Ectodermal cell (in vitro differentiated cells): ENCODE results near the gene PARPBP.
"Not testable (repeated sequence)": the region's sequence is repeated elsewhere in the genome, so short reads cannot be mapped to it uniquely, and the experiment has no call there.

Source experiments
- H3K27ac ChIP-seq: 2 replicates; pipeline ENCODE4 v1.7.0; 2013; ENCODE audit warnings: mild to moderate bottlenecking, low read depth, low read length; ENCODE audit not compliant: insufficient read depth, poor library complexity, severe bottlenecking
- H3K27me3 ChIP-seq: 2 replicates; pipeline ENCODE4 v1.7.0; 2013; ENCODE audit warnings: mild to moderate bottlenecking, low read length; ENCODE audit not compliant: insufficient read depth, control insufficient read depth, poor library complexity, severe bottlenecking
- H3K36me3 ChIP-seq: one replicate; pipeline ENCODE4 v1.7.0; 2013; ENCODE audit warnings: low read length; ENCODE audit not compliant: control insufficient read depth, insufficient read depth
- H3K4me1 ChIP-seq: one replicate; pipeline ENCODE4 v1.7.0; 2013; ENCODE audit warnings: low read length; ENCODE audit not compliant: control insufficient read depth, insufficient read depth
- H3K4me3 ChIP-seq: 2 replicates; pipeline ENCODE4 v1.7.0; 2013; ENCODE audit warnings: low read depth, low read length, control low read depth; ENCODE audit not compliant: insufficient read depth
- H3K9me3 ChIP-seq: 2 replicates; pipeline ENCODE4 v1.7.0; 2013; ENCODE audit warnings: mild to moderate bottlenecking, low read length, moderate library complexity; ENCODE audit not compliant: control insufficient read depth
- WGBS, 2 experiments: methylation state at CpG; one replicate each; pipeline ENCODE4 v1.1.7; 2013; ENCODE audit warnings: missing lambda C conversion rate in 2 of 2; 5-methylcytosine and 5-hydroxymethylcytosine counted together

The PARPBP gene

DNA sequence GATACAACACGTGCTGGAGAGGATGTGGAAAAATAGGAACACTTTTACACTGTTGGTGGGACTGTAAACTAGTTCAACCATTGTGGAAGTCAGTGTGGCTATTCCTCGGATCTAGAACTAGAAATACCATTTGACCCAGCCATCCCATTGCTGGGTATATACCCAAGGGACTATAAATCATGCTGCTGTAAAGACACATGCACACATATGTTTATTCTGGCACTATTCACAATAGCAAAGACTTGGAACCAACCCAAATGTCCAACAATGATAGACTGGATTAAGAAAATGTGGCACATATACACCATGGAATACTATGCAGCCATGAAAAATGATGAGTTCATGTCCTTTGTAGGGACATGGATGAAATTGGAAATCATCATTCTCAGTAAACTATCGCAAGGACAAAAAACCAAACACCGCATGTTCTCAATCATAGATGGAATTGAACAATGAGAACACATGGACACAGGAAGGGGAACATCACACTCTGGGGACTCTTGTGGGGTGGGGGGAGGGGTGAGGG is 27.1 kb downstream of the PARPBP start:
- H3K9me3 ChIP-seq, H3K27me3 ChIP-seq, H3K4me1 ChIP-seq, H3K4me3 ChIP-seq, H3K27ac ChIP-seq, H3K36me3 ChIP-seq: not testable (repeated sequence)
- WGBS, 2 experiments = 96 to 98% methylated on average over 4 of the region's 4 CpGs

- not testable (repeated sequence) for H3K4me3 ChIP-seq, H3K27ac ChIP-seq
- 94 to 97% methylated on average over 3 of the region's 3 CpGs for WGBS, 2 experiments
These were observed 35.2 kb downstream of the PARPBP start for GRCh38 chr12:102155206-102155605.

GRCh38 chr12:102163383-102163782 is 43.4 kb downstream of the PARPBP start:
- Histone ChIP-seq H3K9me3 (no peaks in the 10 kb centered on the region), H3K4me3 (no peak overlapping the region), H3K27ac (no peak overlapping the region), H3K36me3 (no peaks in the 10 kb centered on the region), H3K27me3 (no peaks in the 10 kb centered on the region), H3K4me1 (no peaks in the 10 kb centered on the region)
- WGBS, 2 experiments = 80 to 100% methylated on average over 1 of the region's 1 CpG

More at GRCh38 chr12:102155206-102155605, 35.2 kb downstream of the PARPBP start:
- H3K9me3 ChIP-seq, H3K4me1 ChIP-seq, H3K36me3 ChIP-seq, H3K27me3 ChIP-seq: not testable (repeated sequence)

- Histone ChIP-seq H3K9me3 (no peaks in the 10 kb centered on the region), H3K27me3 (no peaks in the 10 kb centered on the region), H3K4me1 (no peaks in the 10 kb centered on the region), H3K4me3 (no peak overlapping the region), H3K36me3 (no peaks in the 10 kb centered on the region), H3K27ac (no peak overlapping the region)
These were observed 48.0 kb downstream of the PARPBP start for GRCh38 chr12:102167821-102168604.

DNA sequence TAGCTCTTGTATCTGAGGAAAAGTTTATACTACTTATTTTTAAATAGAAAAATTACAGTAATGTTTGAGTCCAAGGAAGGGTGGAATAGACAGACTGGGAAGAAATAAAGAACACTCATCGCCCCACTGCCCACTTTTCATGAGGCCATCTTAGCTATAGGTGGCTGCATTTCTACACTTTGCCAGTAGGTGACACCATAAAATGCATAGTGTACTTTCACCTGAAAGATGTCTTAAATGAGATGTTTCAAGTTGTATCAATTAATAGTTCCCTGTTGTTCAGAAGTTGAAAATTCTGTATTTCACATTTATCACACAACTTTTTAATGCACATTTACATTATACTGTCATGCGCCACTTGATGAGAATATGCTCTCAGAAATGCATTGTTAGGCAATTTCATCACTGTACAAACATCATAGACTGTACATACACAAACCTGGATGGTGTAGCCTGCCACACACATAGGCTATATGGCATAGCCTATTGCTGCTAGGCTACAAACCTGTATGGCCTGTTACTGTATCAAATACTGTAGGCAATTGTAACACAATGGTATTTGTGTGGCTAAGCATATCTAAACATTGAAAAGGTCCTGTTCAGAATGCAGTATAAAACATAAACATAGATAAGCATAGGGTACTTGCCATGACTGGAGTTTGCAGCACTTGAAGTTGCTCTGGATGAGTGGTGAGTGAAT is 50.1 kb downstream of the PARPBP start:
- no peaks in the 10 kb centered on the region for H3K9me3 ChIP-seq
- 96% methylated on average over 2 of the region's 2 CpGs for WGBS, 2 experiments
- H3K4me1 ChIP-seq = no peaks in the 10 kb centered on the region
- H3K36me3 ChIP-seq = no peaks in the 10 kb centered on the region
- no peaks in the 10 kb centered on the region for H3K27me3 ChIP-seq
- H3K27ac ChIP-seq = no peak overlapping the region
- H3K4me3 ChIP-seq = no peak overlapping the region

DNA sequence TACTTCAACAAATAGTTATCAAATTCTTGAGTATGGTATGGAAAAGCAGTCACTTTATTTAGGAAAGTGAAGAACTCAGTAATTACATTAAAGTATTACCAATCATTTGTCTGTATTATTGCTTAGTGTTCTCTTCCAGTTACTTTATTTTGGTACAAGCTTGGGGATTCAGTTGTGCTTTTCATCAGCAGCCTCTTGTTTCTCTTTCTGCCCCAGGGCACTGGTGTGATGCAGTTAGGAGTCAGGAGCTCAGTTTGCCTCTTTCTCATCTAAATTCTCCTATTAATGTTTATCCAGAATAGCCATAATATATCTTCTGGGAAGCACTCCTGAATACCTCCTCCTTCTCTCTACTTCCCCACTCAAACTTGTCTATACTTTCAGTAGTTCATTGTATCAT is 52.0 kb downstream of the PARPBP start:
- H3K27me3 ChIP-seq = no peaks in the 10 kb centered on the region
- no peaks in the 10 kb centered on the region for H3K4me1 ChIP-seq
- no peaks in the 10 kb centered on the region for H3K9me3 ChIP-seq
- H3K36me3 ChIP-seq = no peaks in the 10 kb centered on the region
- no peak overlapping the region for H3K27ac ChIP-seq
- H3K4me3 ChIP-seq = no peak overlapping the region

DNA sequence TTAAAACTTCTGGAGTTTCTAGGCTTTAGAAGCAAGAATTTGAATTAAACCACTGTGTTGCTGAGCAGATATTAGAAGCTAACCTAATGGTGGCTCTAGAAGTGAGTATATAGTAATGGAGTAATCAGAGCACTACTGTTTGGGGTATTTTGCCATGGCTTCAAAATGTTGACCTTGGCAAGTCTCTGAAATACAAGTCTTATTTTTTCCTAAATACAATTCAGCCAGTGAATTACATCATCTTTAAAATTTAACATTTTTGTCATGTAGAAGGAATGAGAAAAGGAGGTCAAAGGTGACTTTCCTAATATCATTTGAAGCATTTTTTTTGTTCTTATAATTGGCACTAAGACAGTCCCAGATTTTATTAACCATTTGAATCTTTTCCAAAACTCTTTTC is 52.5 kb downstream of the PARPBP start:
- H3K4me1 ChIP-seq = no peaks in the 10 kb centered on the region
- H3K27me3 ChIP-seq = no peaks in the 10 kb centered on the region
- H3K9me3 ChIP-seq = no peaks in the 10 kb centered on the region
- H3K27ac ChIP-seq = no peak overlapping the region
- H3K36me3 ChIP-seq = no peaks in the 10 kb centered on the region
- no peak overlapping the region for H3K4me3 ChIP-seq

DNA sequence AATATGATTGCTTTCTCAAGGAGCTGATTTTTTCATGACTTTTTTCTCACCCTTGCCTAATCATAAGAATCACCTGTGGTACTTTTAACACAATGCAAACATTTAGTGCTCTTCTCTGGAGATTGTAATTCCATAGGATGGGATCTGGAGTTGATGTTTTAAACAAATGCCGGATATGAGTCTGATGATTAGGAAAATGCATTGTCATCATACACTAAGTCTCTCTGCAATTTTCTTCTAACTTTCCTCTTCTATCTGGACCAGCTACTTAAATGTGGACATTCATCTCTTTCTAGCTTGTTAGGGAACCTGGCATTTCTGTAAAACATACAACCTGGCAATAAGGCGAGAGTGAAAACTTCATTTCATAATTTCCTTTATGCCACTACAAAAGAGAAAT is 54.1 kb downstream of the PARPBP start:
- WGBS, 2 experiments = 84 to 97% methylated on average over 2 of the region's 2 CpGs
- Histone ChIP-seq H3K36me3 (no peaks in the 10 kb centered on the region), H3K9me3 (no peaks in the 10 kb centered on the region), H3K4me1 (no peaks in the 10 kb centered on the region), H3K27me3 (no peaks in the 10 kb centered on the region), H3K27ac (no peak overlapping the region), H3K4me3 (no peak overlapping the region)

- WGBS, 2 experiments = 80 to 89% methylated on average over 1 to 2 of the region's 2 CpGs
- no peaks in the 10 kb centered on the region for H3K36me3 ChIP-seq
- H3K9me3 ChIP-seq = no peaks in the 10 kb centered on the region
- no peak overlapping the region for H3K27ac ChIP-seq
- H3K4me1 ChIP-seq = no peaks in the 10 kb centered on the region
- H3K27me3 ChIP-seq = no peaks in the 10 kb centered on the region
- H3K4me3 ChIP-seq = no peak overlapping the region
These were observed 54.8 kb downstream of the PARPBP start for GRCh38 chr12:102174761-102175160.

DNA sequence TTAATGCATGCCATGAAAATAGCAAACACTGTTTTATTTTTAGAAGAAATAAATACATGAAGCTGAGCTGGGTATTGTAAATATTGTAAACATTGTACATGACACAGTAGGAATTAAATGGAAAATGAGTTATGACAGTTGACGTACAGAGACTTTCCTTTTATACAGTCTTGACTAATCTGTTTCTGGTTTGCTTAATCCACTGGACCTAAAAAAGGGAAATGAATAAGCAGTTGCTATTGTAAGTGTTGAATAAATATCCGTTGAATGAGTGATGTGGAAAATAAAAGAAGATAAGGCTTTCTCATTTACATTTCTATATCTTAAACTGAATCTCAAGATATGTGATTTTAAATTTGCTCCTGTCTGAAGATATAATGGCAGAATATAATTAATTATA is 62.7 kb downstream of the PARPBP start:
- no peaks in the 10 kb centered on the region for H3K27me3 ChIP-seq
- no peak overlapping the region for H3K4me3 ChIP-seq
- no peaks in the 10 kb centered on the region for H3K36me3 ChIP-seq
- WGBS, 2 experiments = 83 to 88% methylated on average over 1 of the region's 2 CpGs
- H3K27ac ChIP-seq = no peak overlapping the region
- no peaks in the 10 kb centered on the region for H3K4me1 ChIP-seq
- H3K9me3 ChIP-seq = no peaks in the 10 kb centered on the region
